Rectal smooth muscle tissue (tissue), 1 donor: ENCODE data around the gene CDC26.
"Not testable (repeated sequence)": the region's sequence is repeated elsewhere in the genome, so short reads cannot be mapped to it uniquely, and the experiment has no call there.

Experiments used
- H3K27ac ChIP-seq: one replicate; pipeline ENCODE4 v1.7.0; 2013; ENCODE audit warnings: low read depth, low read length, inconsistent platforms
- H3K27me3 ChIP-seq: one replicate; pipeline ENCODE4 v1.7.0; 2013; ENCODE audit warnings: low read length; ENCODE audit not compliant: control insufficient read depth, insufficient read depth
- H3K36me3 ChIP-seq: one replicate; pipeline ENCODE4 v1.7.0; 2013; ENCODE audit warnings: low read length; ENCODE audit not compliant: control insufficient read depth, insufficient read depth
- H3K4me1 ChIP-seq: one replicate; pipeline ENCODE4 v1.7.0; 2013; ENCODE audit warnings: low read length; ENCODE audit not compliant: control insufficient read depth, insufficient read depth
- H3K4me3 ChIP-seq: one replicate; pipeline ENCODE4 v1.7.0; 2013; ENCODE audit warnings: low read length
- H3K9ac ChIP-seq: one replicate; pipeline ENCODE4 v1.7.0; 2013; ENCODE audit warnings: low read length

CDC26 gene

GRCh38 chr9:113249661-113250060 is 25.7 kb downstream of the CDC26 start:
- H3K27me3 ChIP-seq, H3K27ac ChIP-seq, H3K9ac ChIP-seq, H3K4me1 ChIP-seq, H3K4me3 ChIP-seq, H3K36me3 ChIP-seq: not testable (repeated sequence)

DNA sequence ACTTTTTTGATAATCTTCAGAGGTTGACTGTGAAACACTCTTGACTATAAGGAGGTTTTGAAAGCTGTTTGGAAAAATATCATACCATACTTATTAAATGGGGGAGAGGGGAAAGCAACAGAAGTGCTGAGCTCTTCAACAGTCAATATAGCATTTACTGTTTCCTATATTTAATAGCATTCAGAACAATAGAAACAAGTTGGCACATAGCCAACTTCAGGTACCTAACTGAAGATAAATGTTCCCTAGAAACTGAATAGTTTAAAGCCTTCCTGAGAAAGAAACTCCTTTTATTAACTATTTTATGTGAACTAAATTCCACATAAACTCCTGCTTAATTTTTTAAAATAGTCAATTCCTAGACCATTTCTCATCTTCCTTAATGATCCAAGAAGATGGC is 27.7 kb downstream of the CDC26 start:
- Histone ChIP-seq H3K27ac (no peak overlapping the region), H3K4me3 (no peak overlapping the region), H3K9ac (no peak overlapping the region), H3K27me3 (no peaks in the 10 kb centered on the region), H3K4me1 (no peaks in the 10 kb centered on the region), H3K36me3 (no peaks in the 10 kb centered on the region)

GRCh38 chr9:113246928-113247327 is 28.4 kb downstream of the CDC26 start:
- Histone ChIP-seq H3K4me3 (no peak overlapping the region), H3K27ac (no peak overlapping the region), H3K4me1 (no peaks in the 10 kb centered on the region), H3K36me3 (no peaks in the 10 kb centered on the region), H3K27me3 (no peaks in the 10 kb centered on the region), H3K9ac (no peak overlapping the region)

DNA sequence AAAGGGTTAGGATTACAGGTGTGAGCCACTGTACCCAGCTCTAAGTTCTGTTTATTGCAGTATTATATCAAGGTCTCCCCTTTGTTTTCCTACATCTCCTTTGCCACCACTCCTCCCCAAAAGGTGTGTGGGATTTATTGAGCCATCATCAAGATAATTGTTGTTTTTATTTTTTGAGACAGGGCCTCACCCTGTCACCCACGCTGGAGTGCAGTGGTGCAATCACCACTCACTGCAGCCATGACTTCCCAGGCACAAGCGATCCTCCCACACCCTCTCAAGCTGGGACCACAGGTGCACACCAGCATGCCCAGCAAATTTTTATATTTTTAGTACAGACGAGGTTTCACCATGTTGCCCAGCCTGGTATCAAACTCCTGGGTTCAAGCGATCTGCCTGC is 29.5 kb downstream of the CDC26 start:
- Histone ChIP-seq H3K4me1 (no peaks in the 10 kb centered on the region), H3K4me3 (no peak overlapping the region), H3K27me3 (no peaks in the 10 kb centered on the region), H3K27ac (no peak overlapping the region), H3K9ac (no peak overlapping the region), H3K36me3 (no peaks in the 10 kb centered on the region)

- Histone ChIP-seq H3K9ac (no peak overlapping the region), H3K27ac (no peak overlapping the region)
These were observed 30.8 kb downstream of the CDC26 start for GRCh38 chr9:113244556-113244955.

GRCh38 chr9:113241161-113241560 is 34.2 kb downstream of the CDC26 start:
- Histone ChIP-seq H3K4me1 (no peaks in the 10 kb centered on the region), H3K36me3 (no peaks in the 10 kb centered on the region), H3K9ac (no peak overlapping the region), H3K4me3 (no peak overlapping the region), H3K27me3 (no peaks in the 10 kb centered on the region), H3K27ac (no peak overlapping the region)

More at GRCh38 chr9:113244556-113244955, 30.8 kb downstream of the CDC26 start:
- H3K4me3 ChIP-seq, result no peak overlapping the region
- no peaks in the 10 kb centered on the region for H3K4me1 ChIP-seq
- no peaks in the 10 kb centered on the region for H3K27me3 ChIP-seq
- no peaks in the 10 kb centered on the region for H3K36me3 ChIP-seq

DNA sequence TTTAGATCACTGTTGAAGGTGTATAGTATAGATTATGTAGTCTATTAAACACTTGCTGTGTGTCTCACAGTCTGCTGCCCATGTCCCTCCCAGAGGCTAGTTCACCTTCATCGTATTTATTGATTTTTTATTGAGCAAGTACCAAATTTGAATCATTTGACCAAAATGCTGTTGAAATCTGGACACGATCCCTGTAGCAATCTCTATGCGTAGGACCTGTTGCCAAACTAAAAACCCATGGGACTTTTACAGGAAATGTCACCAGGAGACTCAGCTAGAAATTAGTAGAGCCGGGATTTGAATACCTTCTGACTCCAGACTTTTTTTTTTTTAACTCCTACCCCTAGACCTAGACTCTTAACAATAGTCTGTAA is 36.5 kb downstream of the CDC26 start:
- no peak overlapping the region for H3K9ac ChIP-seq
- H3K4me3 ChIP-seq, result no peak overlapping the region
- no peaks in the 10 kb centered on the region for H3K4me1 ChIP-seq
- H3K36me3 ChIP-seq, result no peaks in the 10 kb centered on the region
- H3K27me3 ChIP-seq, result no peaks in the 10 kb centered on the region
- no peak overlapping the region for H3K27ac ChIP-seq

DNA sequence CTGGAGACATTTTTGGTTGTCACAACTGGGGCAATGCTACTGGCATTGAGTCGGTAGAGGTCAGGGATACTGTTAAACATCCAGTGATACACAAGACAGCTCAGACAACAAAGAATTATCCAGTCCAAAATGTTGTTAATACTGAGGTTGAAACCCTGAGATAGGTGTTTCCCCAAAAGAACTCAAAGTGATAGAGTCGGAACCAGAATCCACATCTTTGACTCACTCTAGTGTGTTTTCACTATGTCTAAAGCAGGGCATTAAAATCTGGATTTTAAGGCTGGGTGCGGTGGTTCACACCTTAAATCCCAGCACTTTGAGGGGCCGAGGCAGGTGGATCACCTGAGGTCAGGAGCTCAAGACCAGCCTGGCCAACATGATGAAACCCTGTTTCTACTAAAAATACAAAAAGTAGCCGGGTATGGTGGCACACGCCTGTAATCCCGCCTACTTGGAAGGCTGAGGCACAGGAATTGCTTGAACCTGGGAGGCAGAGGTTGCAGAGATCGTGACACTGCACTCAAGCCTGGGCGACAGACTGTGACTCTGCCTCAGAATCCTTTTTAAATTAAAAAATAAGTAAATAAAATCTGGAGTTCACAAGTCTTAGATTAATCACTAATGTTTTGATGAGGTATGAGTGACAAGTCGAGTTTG is 37.0 kb downstream of the CDC26 start:
- Histone ChIP-seq H3K9ac (no peak overlapping the region), H3K4me1 (no peaks in the 10 kb centered on the region), H3K27me3 (no peaks in the 10 kb centered on the region), H3K36me3 (no peaks in the 10 kb centered on the region), H3K27ac (no peak overlapping the region), H3K4me3 (no peak overlapping the region)

- Histone ChIP-seq H3K27ac (no peak overlapping the region), H3K9ac (no peak overlapping the region), H3K4me3 (no peak overlapping the region), H3K27me3 (no peaks in the 10 kb centered on the region), H3K36me3 (no peaks in the 10 kb centered on the region), H3K4me1 (no peaks in the 10 kb centered on the region)
These were observed 38.3 kb downstream of the CDC26 start for GRCh38 chr9:113237026-113237425.

- not testable (repeated sequence) for H3K27ac ChIP-seq, H3K4me1 ChIP-seq, H3K9ac ChIP-seq, H3K36me3 ChIP-seq, H3K4me3 ChIP-seq, H3K27me3 ChIP-seq
These were observed 39.6 kb downstream of the CDC26 start for GRCh38 chr9:113235701-113236255.

- H3K4me3 ChIP-seq, result no peak overlapping the region
- no peaks in the 10 kb centered on the region for H3K4me1 ChIP-seq
- H3K36me3 ChIP-seq, result no peaks in the 10 kb centered on the region
- no peaks in the 10 kb centered on the region for H3K27me3 ChIP-seq
- H3K27ac ChIP-seq, result no peak overlapping the region
- H3K9ac ChIP-seq, result no peak overlapping the region
These were observed 43.7 kb downstream of the CDC26 start for GRCh38 chr9:113231701-113232100.

GRCh38 chr9:113228130-113228665 is 47.2 kb downstream of the CDC26 start:
- Histone ChIP-seq H3K36me3 (no peaks in the 10 kb centered on the region), H3K4me1 (no peaks in the 10 kb centered on the region), H3K4me3 (no peak overlapping the region), H3K27ac (no peak overlapping the region), H3K27me3 (no peaks in the 10 kb centered on the region), H3K9ac (no peak overlapping the region)

DNA sequence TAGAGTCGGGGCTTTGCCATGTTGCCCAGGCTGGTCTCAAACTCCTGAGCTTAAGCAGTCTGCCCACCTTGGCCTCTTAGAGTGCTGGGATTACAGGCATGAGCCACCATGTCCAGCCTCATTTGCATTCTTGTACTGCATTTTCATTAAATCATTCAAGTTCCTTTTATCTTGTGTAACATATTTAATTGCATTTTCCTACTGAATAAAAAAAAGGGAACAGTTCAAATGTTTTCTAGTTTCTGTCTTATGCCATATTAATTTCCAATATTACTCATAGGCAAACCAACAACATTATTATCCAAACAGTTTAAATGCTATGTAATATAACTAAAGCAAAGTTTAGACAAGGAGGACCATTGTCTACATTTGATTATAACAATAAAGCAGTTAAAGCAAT is 47.9 kb downstream of the CDC26 start:
- Histone ChIP-seq H3K27me3 (no peaks in the 10 kb centered on the region), H3K4me1 (peaks cover under 1% of the 10 kb centered on the region), H3K27ac (no peak overlapping the region), H3K4me3 (no peak overlapping the region), H3K36me3 (no peaks in the 10 kb centered on the region), H3K9ac (no peak overlapping the region)
